ENCODE measurements around the gene ENOX2.

GRCh38 chrX:130830599-130831346, 72.2 kb downstream of the ENOX2 start:
- no peak for TF ChIP-seq CREB5 (CRISPR knock-in tag; IDR thresholded peaks at IDR 0.05; ENCODE audit: low read depth)
- no peak for TF ChIP-seq PATZ1 (CRISPR knock-in tag; IDR thresholded peaks at IDR 0.05; ENCODE audit: borderline replicate concordance)

All from SK-N-SH treated with all-trans-retinoic acid at 6 μM for 48 hours (cell line).